Trophoblast cell (in vitro differentiated cells and primary cell): ENCODE measurements around the gene NFATC1.

Experiments used
- DNase-seq, 2 donors: peaks; one replicate each; pipeline ENCODE4 v3.0.0-alpha.2; 2016
- H2AFZ ChIP-seq: 2 replicates; pipeline ENCODE4 v1.6.1; 2013; ENCODE audit warnings: low read length, moderate library complexity, mild to moderate bottlenecking; ENCODE audit not compliant: insufficient read depth, poor library complexity
- H2AK5ac ChIP-seq: 2 replicates; pipeline ENCODE4 v1.6.1; 2013; ENCODE audit warnings: mild to moderate bottlenecking, low read length
- H2BK120ac ChIP-seq: 2 replicates; pipeline ENCODE4 v1.6.1; 2013; ENCODE audit warnings: low read length, mild to moderate bottlenecking, moderate library complexity; ENCODE audit not compliant: insufficient read depth, poor library complexity
- H2BK12ac ChIP-seq: 2 replicates; pipeline ENCODE4 v1.6.1; 2013; ENCODE audit warnings: mild to moderate bottlenecking, low read length, moderate library complexity
- H2BK5ac ChIP-seq: 2 replicates; pipeline ENCODE4 v1.6.1; 2013; ENCODE audit warnings: low read length, low read depth, moderate library complexity, mild to moderate bottlenecking; ENCODE audit not compliant: poor library complexity
- H3K14ac ChIP-seq: 2 replicates; pipeline ENCODE4 v1.6.1; 2013; ENCODE audit warnings: mild to moderate bottlenecking, low read length
- H3K18ac ChIP-seq: 2 replicates; pipeline ENCODE4 v1.6.1; 2013; ENCODE audit warnings: mild to moderate bottlenecking, low read length
- H3K23ac ChIP-seq: 2 replicates; pipeline ENCODE4 v1.6.1; 2013; ENCODE audit warnings: low read length
- H3K27ac ChIP-seq: 2 replicates; pipeline ENCODE4 v1.5.1; 2013; ENCODE audit warnings: low read depth, mild to moderate bottlenecking, inconsistent platforms, low read length, moderate library complexity
- H3K27me3 ChIP-seq: 2 replicates; pipeline ENCODE4 v1.6.1; 2013; ENCODE audit warnings: inconsistent platforms, mild to moderate bottlenecking, low read length, moderate library complexity; ENCODE audit not compliant: insufficient read depth
- H3K36me3 ChIP-seq, 2 experiments: 1 replicate in 1 of 2; 2 replicates in 1 of 2; pipeline ENCODE4 v1.6.1; 2013; ENCODE audit warnings: low read length in 2 of 2, mild to moderate bottlenecking in 2 of 2, moderate library complexity in 1 of 2; ENCODE audit not compliant: insufficient read depth in 2 of 2, control insufficient read depth in 1 of 2
- H3K4ac ChIP-seq: 2 replicates; pipeline ENCODE4 v1.6.1; 2013; ENCODE audit warnings: low read depth, mild to moderate bottlenecking, low read length, moderate library complexity
- H3K4me1 ChIP-seq, 2 experiments: 1 replicate in 1 of 2; 2 replicates in 1 of 2; pipeline ENCODE4 v1.6.1; 2013; ENCODE audit warnings: low read length in 2 of 2, mild to moderate bottlenecking in 2 of 2, moderate library complexity in 1 of 2; ENCODE audit not compliant: insufficient read depth in 2 of 2, control insufficient read depth in 1 of 2
- H3K4me2 ChIP-seq: 2 replicates; pipeline ENCODE4 v1.6.1; 2013; ENCODE audit warnings: inconsistent platforms, mild to moderate bottlenecking, low read length, moderate library complexity
- H3K4me3 ChIP-seq: 2 replicates; pipeline ENCODE4 v1.5.1; 2013; ENCODE audit warnings: mild to moderate bottlenecking, low read depth, low read length, inconsistent platforms
- H3K79me1 ChIP-seq: one replicate; pipeline ENCODE4 v1.6.1; 2013; ENCODE audit warnings: low read length
- H3K79me2 ChIP-seq: 2 replicates; pipeline ENCODE4 v1.6.1; 2013; ENCODE audit warnings: low read length, mild to moderate bottlenecking; ENCODE audit not compliant: control insufficient read depth, insufficient read depth, poor library complexity
- H3K9ac ChIP-seq: 2 replicates; pipeline ENCODE4 v1.6.1; 2013; ENCODE audit warnings: mild to moderate bottlenecking, low read length
- H3K9me3 ChIP-seq: 2 replicates; pipeline ENCODE4 v1.6.1; 2013; ENCODE audit warnings: low read depth, mild to moderate bottlenecking, control low read depth, inconsistent platforms, low read length; ENCODE audit not compliant: insufficient read depth
- H4K12ac ChIP-seq: 2 replicates; pipeline ENCODE4 v1.6.1; 2013; ENCODE audit warnings: low read depth, mild to moderate bottlenecking, low read length, moderate library complexity
- H4K8ac ChIP-seq: 2 replicates; pipeline ENCODE4 v1.6.1; 2013; ENCODE audit warnings: low read depth, mild to moderate bottlenecking, low read length, moderate library complexity
- H4K91ac ChIP-seq: one replicate; pipeline ENCODE4 v1.6.1; 2013; ENCODE audit warnings: low read depth, mild to moderate bottlenecking, low read length, moderate library complexity
- WGBS: extraction: QIAGEN DNeasy Blood & Tissue Kit; methylation state at CpG from one replicate; pipeline ENCODE4 v1.1.7; 2013; ENCODE audit warnings: missing lambda C conversion rate; ENCODE audit not compliant: insufficient read length, insufficient coverage; ENCODE audit errors: extremely low coverage; 5-methylcytosine and 5-hydroxymethylcytosine counted together

The NFATC1 gene

DNA sequence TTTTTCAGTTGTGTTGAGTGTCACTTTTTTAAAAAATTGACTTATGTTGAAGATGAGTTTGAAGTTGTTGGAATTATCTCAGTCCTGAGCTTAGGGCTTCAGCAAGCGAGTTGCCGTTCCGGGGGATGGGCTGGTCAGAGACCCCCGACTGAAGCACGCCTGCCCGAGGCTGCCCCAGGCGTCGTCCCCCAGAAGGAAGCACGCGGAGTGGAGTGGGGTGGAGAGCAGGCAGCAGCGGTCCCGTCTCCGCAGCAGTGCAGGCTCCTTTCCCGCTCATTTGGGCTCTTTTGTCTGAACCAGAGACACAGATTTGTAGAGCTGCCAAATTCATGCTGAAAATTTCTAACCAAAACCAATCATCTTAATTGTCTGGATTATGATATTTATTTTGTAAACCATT is 33.7 kb downstream of the NFATC1 start:
- Histone ChIP-seq H3K27ac (no peak overlapping the region), H3K36me3 (peaks cover 0 to 2% of the 10 kb centered on the region in 2 experiments), H3K9ac (no peak overlapping the region), H2BK5ac (no peak overlapping the region), H3K79me1 (no peaks in the 10 kb centered on the region), H3K9me3 (no peaks in the 10 kb centered on the region), H3K4me2 (no peak overlapping the region), H4K91ac (no peak overlapping the region), H2AK5ac (no peak overlapping the region), H3K27me3 (no peaks in the 10 kb centered on the region), H2AFZ (no peak overlapping the region), H3K23ac (no peak overlapping the region), H3K79me2 (no peaks in the 10 kb centered on the region), H4K12ac (no peak overlapping the region), H3K4ac (no peak overlapping the region), H3K14ac (no peak overlapping the region), H2BK120ac (no peak overlapping the region), H4K8ac (no peak overlapping the region), H3K18ac (no peak overlapping the region), H2BK12ac (no peak overlapping the region), H3K4me1 (no peaks in the 10 kb centered on the region), H3K4me3 (no peak overlapping the region)
- WGBS = no CpG with 5 or more reads among the region's 14 CpGs
- no peak for DNase-seq

DNA sequence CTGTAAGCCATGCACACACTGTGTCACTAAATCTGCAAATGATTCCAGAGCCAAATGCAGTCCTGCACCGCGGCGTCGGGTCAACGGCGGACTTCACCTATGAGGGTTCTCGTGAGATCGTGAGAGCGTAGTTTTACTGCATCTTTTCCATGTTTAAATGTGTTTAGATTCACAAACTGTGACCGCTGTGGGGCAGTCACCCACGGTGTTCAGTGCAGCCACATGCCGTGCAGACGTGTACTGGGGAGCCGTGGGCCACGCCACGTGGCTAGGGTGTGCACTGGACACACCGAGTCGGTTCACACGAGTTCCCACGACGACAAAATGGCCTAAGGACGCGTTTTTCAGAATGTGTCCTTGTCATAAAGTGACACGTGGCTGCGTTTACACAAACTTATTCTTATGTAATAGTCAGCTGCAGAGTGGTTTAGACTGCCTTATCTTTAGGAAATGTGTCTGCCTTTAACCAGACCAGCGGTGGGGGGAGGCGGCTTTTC is 34.1 kb downstream of the NFATC1 start:
- no CpG with 5 or more reads among the region's 27 CpGs for WGBS

GRCh38 chr18:79432376-79433120 is 36.8 kb downstream of the NFATC1 start:
- no CpG with 5 or more reads among the region's 33 CpGs for WGBS
- Histone ChIP-seq H3K4ac (no peak overlapping the region), H3K9ac (no peak overlapping the region)

More for the DNA sequence above, 34.1 kb downstream of the NFATC1 start:
- Histone ChIP-seq H3K4me3 (no peak overlapping the region), H4K91ac (no peak overlapping the region), H3K14ac (no peak overlapping the region), H3K27ac (no peak overlapping the region), H3K9me3 (no peaks in the 10 kb centered on the region), H3K9ac (no peak overlapping the region), H4K8ac (no peak overlapping the region), H4K12ac (no peak overlapping the region), H3K79me1 (no peaks in the 10 kb centered on the region), H3K36me3 (peaks cover 0 to 2% of the 10 kb centered on the region in 2 experiments), H3K23ac (no peak overlapping the region), H2BK120ac (no peak overlapping the region), H3K18ac (no peak overlapping the region), H3K4me2 (no peak overlapping the region), H2BK5ac (no peak overlapping the region), H3K27me3 (no peaks in the 10 kb centered on the region), H3K4me1 (no peaks in the 10 kb centered on the region), H2AK5ac (no peak overlapping the region), H2BK12ac (no peak overlapping the region), H2AFZ (no peak overlapping the region), H3K79me2 (no peaks in the 10 kb centered on the region), H3K4ac (no peak overlapping the region)
- DNase-seq = peak in 1 of 2 donors; percentile 55

DNA sequence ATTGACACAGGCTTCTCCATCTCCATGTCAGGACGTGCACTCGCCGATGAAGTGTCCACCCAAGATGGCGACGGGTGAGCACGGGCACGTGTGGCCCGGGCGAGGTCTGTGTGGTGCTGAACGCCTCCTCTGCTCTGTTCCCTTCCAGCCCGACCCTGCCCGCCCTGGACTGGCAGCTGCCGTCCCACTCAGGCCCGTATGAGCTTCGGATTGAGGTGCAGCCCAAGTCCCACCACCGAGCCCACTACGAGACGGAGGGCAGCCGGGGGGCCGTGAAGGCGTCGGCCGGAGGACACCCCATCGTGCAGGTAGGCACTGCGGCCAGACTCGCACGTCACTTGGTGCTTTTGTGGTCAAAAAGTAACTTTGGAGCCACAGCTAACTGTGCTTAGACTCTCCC is 37.7 kb downstream of the NFATC1 start:
- Histone ChIP-seq H3K4me1 (peaks cover 0 to 3% of the 10 kb centered on the region in 2 experiments), H2BK12ac (no peak overlapping the region), H3K27ac (no peak overlapping the region), H3K18ac (no peak overlapping the region), H3K27me3 (no peaks in the 10 kb centered on the region), H3K79me1 (no peaks in the 10 kb centered on the region), H3K14ac (no peak overlapping the region), H2BK5ac (no peak overlapping the region), H3K4me2 (no peak overlapping the region), H3K9me3 (no peaks in the 10 kb centered on the region), H3K23ac (no peak overlapping the region), H3K4me3 (no peak overlapping the region), H3K36me3 (peaks cover 0 to 2% of the 10 kb centered on the region in 2 experiments), H3K9ac (no peak overlapping the region), H4K8ac (no peak overlapping the region), H4K12ac (no peak overlapping the region), H2AK5ac (no peak overlapping the region), H3K4ac (no peak overlapping the region), H4K91ac (no peak overlapping the region), H3K79me2 (no peaks in the 10 kb centered on the region), H2AFZ (no peak overlapping the region), H2BK120ac (no peak overlapping the region)
- no peak for DNase-seq
- WGBS = no CpG with 5 or more reads among the region's 27 CpGs

More at GRCh38 chr18:79432376-79433120, 36.8 kb downstream of the NFATC1 start:
- Histone ChIP-seq H3K4me1 (no peaks in the 10 kb centered on the region), H3K79me2 (no peaks in the 10 kb centered on the region), H2AFZ (no peak overlapping the region), H3K4me2 (no peak overlapping the region), H2BK12ac (no peak overlapping the region), H4K91ac (no peak overlapping the region), H2AK5ac (no peak overlapping the region), H3K79me1 (no peaks in the 10 kb centered on the region), H4K8ac (no peak overlapping the region), H3K18ac (no peak overlapping the region), H4K12ac (no peak overlapping the region), H3K14ac (no peak overlapping the region), H3K4me3 (no peak overlapping the region), H2BK5ac (no peak overlapping the region), H3K27ac (no peak overlapping the region), H3K23ac (no peak overlapping the region), H3K9me3 (no peaks in the 10 kb centered on the region), H3K27me3 (no peaks in the 10 kb centered on the region), H3K36me3 (peaks cover 0 to 2% of the 10 kb centered on the region in 2 experiments), H2BK120ac (no peak overlapping the region)
- no peak for DNase-seq
